ENCODE measurements around the gene ZNF215.
"Not testable (repeated sequence)": the region's sequence is repeated elsewhere in the genome, so short reads cannot be mapped to it uniquely, and the experiment has no call there.

ZNF215 gene

DNA sequence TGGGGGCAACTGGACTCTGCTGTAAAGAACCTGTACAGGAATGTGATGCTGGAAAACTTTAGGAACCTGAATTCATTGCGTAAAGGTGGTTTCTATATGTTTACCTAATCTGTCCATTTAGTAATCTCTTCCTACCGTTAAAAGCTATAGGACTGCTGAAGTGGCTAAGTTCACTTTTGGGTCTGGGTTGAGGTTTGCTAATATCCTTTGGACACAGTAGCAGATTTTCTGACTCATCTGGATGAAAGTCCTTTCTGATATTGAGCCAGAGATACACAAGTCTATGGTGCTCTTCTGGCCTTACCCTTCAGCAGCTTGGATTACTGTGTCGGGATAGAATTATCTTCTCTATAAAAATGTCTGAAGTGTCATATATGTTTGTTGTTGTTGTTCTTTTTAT lies 16.9 kb downstream of the ZNF215 start:
- DNase-seq = no peak

DNA sequence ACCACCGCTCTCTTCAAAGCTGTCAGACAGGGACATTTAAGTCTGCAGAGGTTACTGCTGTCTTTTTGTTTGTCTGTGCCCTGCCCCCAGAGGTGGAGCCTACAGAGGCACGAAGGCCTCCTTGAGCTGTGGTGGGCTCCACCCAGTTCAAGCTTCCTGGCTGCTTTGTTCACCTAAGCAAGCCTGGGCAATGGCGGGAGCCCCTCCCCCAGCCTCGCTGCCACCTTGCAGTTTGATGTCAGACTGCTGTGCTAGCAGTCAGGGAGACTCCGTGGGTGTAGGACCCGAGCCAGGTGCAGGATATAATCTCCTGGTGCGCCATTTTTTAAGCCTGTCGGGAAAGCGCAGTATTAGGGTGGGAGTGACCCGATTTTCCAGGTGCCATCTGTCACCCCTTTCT lies 28.0 kb downstream of the ZNF215 start:
- not testable (repeated sequence) for DNase-seq

DNA sequence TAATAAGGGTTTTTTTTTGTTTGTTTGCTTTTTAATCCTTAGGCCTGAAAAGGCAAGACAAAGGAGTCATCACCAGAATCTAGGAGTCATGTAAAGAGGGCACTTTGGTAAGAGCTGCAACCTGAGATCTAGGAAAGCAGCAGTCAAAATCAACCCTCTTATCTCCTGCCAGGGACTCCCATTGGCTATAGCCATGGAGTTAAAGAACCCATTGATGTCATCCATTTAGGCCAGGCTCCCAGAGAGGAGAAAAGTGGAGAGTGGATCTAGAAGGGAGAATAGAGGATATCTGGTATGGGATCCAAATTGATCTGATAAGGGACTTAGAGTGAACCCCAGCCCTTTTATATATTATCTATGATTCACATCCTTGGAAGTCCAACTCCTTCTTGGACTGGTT lies 35.9 kb downstream of the ZNF215 start:
- DNase-seq = no peak

DNA sequence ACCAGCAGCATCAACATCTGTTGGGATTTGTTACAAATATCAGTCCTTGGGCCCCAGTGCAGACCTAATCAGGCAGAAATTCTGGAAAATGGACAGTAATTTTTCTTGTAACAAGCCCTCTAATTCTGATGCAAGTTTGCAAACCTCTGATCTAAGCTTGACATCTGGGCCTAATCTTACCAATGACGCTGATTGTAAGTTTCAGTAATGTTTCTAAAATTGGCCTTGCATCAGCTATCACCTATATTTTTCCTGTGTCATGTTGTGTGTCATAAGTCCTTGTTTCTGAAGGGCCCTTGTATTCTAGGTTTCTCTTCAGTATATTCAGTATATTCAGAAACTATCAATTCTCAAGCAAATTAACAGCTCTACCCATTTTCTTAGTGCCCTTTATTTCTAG lies 36.4 kb downstream of the ZNF215 start:
- no peak for DNase-seq

DNA sequence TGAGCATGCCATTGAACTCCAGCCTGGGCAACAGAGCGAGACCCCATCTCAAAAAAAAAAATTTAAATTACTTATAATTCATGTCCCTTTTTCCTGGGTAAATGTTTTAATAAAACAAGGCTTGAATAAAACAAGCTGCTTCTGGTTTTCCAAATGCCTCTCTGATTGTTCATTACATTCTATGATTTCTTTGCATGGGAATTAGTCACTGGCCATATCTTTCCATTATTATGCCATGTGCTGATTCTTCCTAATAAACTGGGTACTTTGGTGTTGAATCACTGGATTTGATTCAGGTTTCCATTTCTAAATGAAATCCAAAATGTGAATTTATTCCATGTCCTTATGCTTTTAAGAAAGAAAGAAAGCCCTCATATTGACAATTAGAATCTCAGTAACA lies 42.6 kb downstream of the ZNF215 start:
- no peak for DNase-seq

DNA sequence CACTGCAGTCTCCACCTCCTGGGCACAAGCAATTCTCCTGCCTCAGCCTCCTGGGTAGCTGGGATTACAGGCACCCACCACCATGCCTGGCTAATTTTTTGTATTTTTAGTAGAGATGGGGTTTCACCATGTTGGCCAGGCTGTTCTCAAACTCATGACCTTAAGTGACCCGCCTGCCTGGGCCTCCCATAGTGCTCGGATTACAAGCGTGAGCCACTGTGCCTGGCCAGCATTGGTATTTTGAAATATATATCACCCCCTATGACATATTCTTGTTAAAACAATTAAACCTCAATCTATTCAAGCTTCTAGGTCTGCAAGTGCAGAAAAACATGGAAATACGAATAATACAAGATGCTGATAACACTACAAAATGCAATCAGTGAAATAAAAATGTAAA lies 43.6 kb downstream of the ZNF215 start:
- not testable (repeated sequence) for DNase-seq

DNA sequence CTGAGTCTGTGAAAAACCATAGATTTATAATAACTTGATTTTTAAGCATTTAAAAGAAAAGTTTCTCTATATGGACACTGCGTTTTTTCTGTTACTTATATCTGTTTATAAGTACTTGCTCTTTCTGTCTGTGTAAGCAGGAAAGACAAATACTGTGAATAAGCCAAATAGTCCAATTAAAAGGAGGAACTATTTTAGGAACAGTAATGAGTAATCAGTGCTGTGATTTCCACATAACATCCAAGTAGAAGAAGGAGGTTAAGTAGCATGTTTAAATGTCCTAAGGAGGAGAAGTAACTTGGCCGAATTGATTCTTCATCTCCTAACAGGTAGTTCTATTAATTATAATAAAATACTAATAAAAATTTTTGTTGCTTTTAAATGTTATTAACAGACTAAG lies 53.1 kb downstream of the ZNF215 start:
- DNase-seq = no peak

DNA sequence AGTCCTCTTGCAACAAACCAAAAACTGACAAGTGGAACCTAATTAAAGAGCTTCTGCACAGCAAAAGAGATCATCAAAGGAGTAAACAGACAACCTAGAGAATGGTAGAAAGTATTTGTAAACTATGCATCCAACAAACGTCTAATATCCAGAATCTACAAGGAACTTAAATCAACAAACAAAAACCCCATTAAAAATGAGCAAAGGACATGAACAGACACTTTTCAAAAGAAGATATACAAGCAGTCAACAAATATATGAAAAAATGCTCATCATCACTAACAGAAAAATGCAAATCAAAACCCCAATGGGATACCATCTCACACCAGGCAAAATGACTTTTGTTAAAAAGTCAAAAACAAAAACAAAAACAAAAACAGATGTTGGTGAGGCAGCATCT lies 60.3 kb downstream of the ZNF215 start:
- DNase-seq = no peak

DNA sequence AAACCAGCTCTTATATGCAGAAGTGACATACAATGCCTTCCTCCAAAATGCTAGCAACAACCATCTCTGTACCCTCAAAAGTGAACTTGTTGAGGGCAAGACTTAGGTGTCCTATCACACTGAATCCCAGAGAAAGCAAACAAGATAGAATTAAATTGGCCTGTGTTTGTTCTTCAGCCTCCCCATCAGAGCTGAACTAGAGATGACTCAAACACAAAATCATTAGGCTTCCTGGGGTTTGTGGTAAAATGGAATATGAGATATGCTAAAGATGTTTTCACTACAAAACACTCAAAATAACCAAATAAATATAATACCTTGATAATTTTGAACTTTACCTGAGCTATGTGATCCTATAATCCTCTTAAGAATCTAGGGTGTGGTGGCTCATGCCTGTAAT lies 62.3 kb downstream of the ZNF215 start:
- no peak for DNase-seq

DNA sequence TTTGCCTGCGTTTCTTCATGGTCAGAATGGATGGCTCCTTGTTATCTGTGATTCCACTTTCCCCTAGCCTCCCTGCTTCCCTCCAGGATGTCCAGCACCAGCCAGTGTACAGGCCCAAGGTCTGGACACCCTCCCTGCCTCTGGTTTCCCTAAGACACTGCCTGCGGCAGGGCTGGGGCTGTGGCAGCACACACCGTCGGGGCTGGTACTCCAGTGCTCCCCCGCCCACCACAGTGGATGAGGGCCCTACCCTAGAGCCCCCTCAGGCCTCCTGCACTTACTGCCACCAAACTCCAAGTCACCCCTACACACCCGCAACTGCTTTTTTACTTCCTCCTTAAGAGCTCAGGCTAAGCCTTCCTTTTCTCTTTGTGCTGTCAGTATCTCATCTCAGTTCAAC lies 65.0 kb downstream of the ZNF215 start:
- no peak for DNase-seq

DNA sequence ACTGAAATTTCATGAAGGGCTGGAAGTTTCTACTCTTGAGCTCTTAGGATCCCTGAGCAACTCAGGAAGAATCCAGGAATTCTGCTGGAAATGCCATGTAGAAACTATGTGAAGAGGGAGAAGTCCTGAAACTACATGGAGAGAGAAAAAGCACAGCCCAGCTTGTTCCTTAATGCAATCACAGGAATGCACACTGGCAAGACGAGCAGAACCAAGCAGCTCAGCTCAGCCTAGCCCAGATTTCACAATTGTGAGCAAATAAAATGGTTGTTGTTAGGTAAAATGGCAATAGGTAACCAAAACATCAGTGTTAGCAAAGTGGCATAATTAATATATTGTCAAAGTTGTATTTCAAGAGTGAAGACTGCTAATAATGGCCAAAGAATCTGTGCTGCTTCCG lies 65.8 kb downstream of the ZNF215 start:
- no peak for DNase-seq

DNA sequence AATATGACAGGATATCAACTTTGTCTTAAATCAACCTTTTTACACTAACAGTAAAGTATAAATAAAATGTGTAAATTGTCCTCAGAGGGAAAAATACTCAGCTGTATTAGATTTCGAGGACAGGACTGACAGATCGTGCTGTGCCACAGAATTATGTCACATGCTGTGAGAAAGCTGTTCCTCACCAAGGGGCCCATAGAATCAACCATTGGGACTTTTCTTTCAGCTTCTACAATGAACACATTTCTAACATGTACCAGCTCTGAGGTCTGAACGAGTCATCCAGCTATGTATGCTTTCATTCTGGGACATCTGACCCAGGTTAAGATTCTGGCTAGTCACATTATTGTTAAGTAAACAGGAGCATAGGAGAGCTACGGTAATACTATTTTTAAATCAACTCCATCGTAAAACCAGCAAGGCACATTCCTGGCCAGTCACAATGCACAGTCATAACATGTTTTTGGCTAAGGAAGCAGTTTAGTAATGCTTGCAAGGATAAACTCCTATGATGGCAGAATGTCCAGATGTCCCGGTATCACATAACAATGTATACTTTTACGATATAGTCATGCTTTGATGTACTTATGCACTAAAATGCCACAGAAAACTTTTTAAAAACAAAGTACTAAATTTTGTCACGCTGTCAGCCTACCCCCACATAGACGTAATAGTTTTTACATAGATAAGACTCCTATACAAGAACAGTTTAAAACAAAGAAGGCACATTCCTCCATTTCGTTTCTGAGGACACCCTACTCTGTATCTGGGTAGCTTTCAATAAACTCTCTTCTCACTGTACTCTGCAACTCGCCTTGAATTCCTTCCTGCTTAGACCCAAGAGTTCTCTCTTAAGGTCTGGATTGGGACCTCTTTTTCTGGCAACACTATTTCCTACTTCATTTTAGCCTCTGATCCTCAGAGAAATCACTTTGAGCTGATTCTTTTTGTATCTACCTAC lies 66.5 kb downstream of the ZNF215 start:
- no peak for DNase-seq

DNA sequence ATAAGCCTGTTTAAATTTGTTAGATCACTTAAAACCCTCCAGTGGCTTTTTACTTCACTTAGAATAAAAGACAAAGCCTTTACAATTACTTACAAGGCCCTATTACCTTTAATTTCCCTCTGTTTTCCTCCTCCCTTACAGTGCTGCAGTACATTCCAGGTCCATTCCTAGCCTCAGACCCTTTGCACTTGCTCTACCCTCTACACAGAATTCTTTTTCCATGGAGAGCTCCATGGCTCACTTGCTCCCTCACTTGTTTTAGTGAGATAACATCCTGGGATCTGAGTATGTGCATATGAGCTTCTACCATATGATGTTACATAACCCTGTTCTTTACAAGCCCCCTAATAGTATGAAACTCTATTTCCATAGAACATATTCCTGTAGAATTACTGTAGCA lies 69.5 kb downstream of the ZNF215 start:
- DNase-seq = no peak

DNA sequence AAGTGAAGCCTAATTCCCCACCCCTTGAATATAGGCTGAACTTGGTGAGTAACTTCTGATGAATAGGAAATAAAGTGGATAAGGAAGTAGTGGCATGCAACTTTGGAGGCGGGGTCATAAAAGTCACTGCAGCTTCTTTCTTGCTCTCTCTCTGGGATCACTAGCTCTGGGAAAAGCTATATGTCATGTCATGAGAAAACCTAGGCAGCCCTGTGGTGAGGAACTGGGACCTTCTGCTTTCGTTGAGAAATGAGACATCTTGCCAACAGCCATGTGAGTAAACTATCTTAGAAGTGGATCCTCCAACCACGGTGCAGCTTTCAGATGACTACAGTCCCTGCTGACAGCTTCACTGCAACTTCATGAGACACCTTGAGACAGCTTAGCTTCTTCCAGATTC lies 78.3 kb downstream of the ZNF215 start:
- DNase-seq = no peak

All from NK-92 treated with Interleukin-12 subunit alpha and Interleukin-12 subunit beta, amount 100 ng/mL, for 24 hours (cell line).